ENCODE measurements around the gene NFIB. TPM values are rescaled to one million over a fixed set of nuclear protein-coding genes. Genes with fewer than 3 reads are reported as not detected.

The NFIB gene
- total RNA-seq, 1 donor from 2014 or later, result not detected

DNA sequence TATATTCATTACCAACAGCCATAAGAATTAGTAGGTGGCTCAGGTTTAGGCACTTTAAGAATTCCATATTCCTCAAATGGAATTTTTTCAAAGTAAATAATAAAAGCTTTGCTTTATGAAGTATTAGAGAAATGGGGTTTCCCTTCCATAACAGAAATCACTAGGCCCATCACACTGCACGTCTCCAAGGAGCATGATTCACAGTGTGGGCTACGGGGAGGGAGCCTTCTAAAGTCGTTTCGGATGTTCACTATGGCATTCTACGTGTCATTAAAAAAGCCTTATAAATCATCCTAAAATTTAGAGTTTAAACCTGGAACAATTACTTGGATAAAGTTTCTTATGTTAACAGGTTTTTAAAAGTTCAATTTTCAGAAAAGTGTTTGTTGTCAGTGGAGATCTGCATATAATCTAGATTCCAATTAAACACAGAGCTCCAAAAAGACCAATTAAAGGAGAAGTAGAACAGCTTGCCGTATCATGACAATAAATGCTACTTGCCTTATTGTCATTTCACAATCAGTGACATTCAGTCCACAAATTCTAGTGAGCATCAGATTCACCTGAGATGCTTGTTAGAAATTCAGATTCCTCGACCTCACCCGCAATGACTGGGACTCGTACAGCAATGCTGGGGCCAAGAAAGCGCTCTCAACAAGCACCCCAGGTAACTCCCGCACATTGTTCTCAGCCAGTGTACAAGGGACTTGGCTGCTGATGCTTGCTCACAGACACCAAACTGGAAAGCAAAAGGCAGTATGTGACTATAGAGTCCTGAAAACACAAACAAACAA is 115.7 kb downstream of the NFIB start:
- no peak for DNase-seq (ENCODE audit: low spot score)
- Mint-ChIP-seq H3K4me3 (ENCODE audit: low read depth) (no peak overlapping the region), H3K36me3 (ENCODE audit: low read depth) (no peaks in the 10 kb centered on the region), H3K9me3 (no peaks in the 10 kb centered on the region), H3K4me1 (ENCODE audit: low read depth) (no peaks in the 10 kb centered on the region), H3K27me3 (ENCODE audit: low read depth) (no peaks in the 10 kb centered on the region), H3K27ac (no peak overlapping the region)
- intact Hi-C loops (cut with micrococcal nuclease), result no loop called here

DNA sequence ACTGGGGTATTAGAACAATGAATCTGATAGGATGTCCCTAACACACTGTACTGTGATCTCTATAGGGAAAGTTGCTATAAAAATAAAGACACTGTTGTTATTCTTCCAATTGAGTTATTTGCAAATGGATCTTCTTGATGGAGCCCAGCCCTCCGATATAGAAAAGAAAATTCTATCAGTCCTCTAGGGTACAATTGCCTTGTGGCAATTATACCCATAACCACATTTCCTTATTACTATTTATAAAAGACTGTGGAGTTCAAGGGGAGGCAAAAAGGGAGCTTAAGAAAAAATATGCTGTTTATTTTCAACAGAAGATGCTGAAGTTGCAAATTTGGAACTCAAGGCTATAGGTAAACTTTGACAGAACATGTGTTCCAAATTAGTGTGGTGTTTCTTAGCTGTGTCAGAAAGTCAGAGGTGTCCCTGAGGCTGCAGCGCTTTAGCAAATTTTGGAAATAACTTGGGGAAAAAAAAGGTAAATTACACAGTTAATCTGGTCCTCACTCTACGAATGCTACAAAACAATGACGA is 116.5 kb downstream of the NFIB start:
- no peak overlapping the region for H3K27ac Mint-ChIP-seq
- intact Hi-C loops (cut with micrococcal nuclease), result no loop called here
- H3K36me3 Mint-ChIP-seq (ENCODE audit: low read depth), result no peaks in the 10 kb centered on the region
- DNase-seq (ENCODE audit: low spot score), result no peak
- H3K4me1 Mint-ChIP-seq (ENCODE audit: low read depth), result no peaks in the 10 kb centered on the region
- H3K27me3 Mint-ChIP-seq (ENCODE audit: low read depth), result no peaks in the 10 kb centered on the region
- no peaks in the 10 kb centered on the region for H3K9me3 Mint-ChIP-seq
- H3K4me3 Mint-ChIP-seq (ENCODE audit: low read depth), result no peak overlapping the region

DNA sequence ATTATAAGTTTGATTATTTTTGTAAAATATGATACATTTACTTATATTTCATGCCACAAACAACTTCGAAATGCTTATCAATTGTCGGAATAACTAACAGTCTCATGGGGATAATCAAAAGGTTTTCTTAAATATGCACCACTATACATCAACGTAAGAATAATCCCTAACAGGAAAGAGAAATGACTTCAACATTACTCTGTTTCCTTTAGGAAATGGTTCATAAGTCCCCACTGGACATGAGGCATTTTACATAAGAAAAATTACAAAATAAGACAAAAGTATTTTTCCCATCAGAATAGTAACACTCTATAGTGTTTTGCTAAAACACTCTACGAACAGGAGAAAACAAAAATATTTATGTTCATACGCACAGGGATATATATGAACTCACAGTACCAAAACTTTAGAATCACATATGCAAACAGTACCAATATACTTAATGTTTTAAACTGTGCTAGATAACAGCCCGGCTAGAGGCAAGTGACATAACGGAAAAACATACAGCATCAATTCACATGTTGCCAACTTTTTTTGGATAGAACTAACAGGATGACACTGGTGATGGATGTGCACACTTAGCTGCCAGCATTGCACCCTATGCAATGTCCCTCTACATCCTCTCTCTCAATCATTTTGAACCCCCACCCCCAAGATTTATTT is 120.5 kb downstream of the NFIB start:
- DNase-seq (ENCODE audit: low spot score), result no peak
- Mint-ChIP-seq H3K27me3 (ENCODE audit: low read depth) (no peaks in the 10 kb centered on the region), H3K36me3 (ENCODE audit: low read depth) (no peaks in the 10 kb centered on the region), H3K4me1 (ENCODE audit: low read depth) (no peaks in the 10 kb centered on the region), H3K4me3 (ENCODE audit: low read depth) (no peak overlapping the region), H3K9me3 (no peaks in the 10 kb centered on the region), H3K27ac (no peak overlapping the region)
- intact Hi-C loops (cut with micrococcal nuclease), result no loop called here

DNA sequence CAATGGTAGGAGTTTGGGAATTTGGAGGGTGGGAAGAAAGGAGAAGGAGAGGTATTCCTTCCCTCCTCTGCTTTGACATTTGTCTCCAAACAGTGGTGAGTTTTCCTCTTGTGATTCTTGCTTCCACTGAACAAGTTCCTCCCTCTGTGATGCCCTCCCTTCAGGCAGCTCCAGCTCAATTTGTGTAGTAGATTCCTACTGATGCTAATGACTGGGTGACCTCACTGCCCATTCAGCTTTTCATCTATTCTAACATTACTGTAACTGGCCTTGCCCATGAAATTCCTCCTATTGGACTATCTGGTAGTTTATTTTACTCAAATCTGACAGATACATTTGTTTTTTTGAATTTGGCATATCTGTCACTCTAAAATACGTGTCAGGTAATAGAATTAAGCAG is 121.4 kb downstream of the NFIB start:
- Mint-ChIP-seq H3K4me3 (ENCODE audit: low read depth) (no peak overlapping the region), H3K36me3 (ENCODE audit: low read depth) (no peaks in the 10 kb centered on the region), H3K4me1 (ENCODE audit: low read depth) (no peaks in the 10 kb centered on the region), H3K27ac (no peak overlapping the region), H3K27me3 (ENCODE audit: low read depth) (no peaks in the 10 kb centered on the region), H3K9me3 (no peaks in the 10 kb centered on the region)
- no peak for DNase-seq (ENCODE audit: low spot score)
- intact Hi-C loops (cut with micrococcal nuclease), result no loop called here

DNA sequence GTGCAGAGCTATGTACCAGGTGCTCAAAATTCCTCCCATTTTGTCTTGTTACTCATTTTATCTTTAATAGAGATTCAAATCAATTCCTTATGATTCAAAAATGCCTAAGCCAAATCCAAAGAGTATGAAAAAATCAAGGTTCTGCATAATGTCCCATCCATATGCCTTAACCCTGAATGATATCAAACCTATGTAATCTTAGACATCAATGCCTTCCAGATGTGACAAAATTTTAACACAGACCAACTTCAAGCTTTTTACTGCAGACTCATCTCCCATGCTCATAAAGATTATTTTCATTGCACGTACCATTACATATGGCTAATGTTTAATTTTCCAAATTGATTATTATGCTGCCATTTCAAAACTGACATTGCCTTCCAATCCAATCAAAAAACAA is 122.4 kb downstream of the NFIB start:
- Mint-ChIP-seq H3K27me3 (ENCODE audit: low read depth) (no peaks in the 10 kb centered on the region), H3K9me3 (no peaks in the 10 kb centered on the region), H3K4me1 (ENCODE audit: low read depth) (no peaks in the 10 kb centered on the region), H3K36me3 (ENCODE audit: low read depth) (no peaks in the 10 kb centered on the region), H3K4me3 (ENCODE audit: low read depth) (no peak overlapping the region), H3K27ac (no peak overlapping the region)
- intact Hi-C loops (cut with micrococcal nuclease), result no loop called here
- no peak for DNase-seq (ENCODE audit: low spot score)

DNA sequence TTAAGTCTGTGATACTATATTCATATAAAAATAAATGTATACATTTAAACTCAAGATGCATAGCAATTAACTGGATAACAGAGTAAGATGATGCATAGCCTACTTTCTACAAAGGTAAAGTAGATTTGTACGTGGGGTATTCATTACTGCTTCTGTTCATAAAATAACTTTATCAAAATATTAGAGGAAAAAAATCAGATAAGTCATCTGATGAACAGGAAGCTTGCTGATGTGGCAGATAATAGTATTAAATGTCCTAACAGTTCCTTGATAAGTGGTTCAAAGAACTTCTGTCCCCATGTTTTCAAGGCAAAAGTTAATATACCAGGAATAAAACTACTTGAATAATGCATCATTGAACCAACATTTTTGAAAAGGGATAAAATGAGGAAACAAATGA is 123.7 kb downstream of the NFIB start:
- no peak for DNase-seq (ENCODE audit: low spot score)
- intact Hi-C loops (cut with micrococcal nuclease), result no loop called here
- Mint-ChIP-seq H3K4me3 (ENCODE audit: low read depth) (no peak overlapping the region), H3K4me1 (ENCODE audit: low read depth) (no peaks in the 10 kb centered on the region), H3K27ac (no peak overlapping the region), H3K9me3 (no peaks in the 10 kb centered on the region), H3K36me3 (ENCODE audit: low read depth) (no peaks in the 10 kb centered on the region), H3K27me3 (ENCODE audit: low read depth) (no peaks in the 10 kb centered on the region)

DNA sequence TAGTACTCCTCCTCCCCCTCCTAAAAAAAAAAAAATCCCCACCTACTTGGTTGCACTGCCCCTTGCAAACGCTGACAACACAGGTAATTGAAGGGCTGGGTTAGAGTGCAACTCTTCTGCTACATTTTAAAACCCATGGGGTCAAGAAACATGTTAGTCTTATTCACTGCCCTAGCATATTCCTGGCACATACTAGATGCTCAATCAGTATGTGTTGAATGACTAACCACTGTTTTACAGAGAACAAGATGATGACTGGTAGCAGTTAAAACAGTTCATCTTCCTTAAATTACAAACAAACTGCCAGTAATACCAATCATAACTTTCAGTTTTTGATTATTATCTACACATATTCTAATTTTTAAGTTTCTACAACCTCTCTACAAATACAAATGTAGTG is 124.4 kb downstream of the NFIB start:
- no peak for DNase-seq (ENCODE audit: low spot score)
- Mint-ChIP-seq H3K9me3 (no peaks in the 10 kb centered on the region), H3K4me1 (ENCODE audit: low read depth) (no peaks in the 10 kb centered on the region), H3K36me3 (ENCODE audit: low read depth) (no peaks in the 10 kb centered on the region), H3K27ac (no peak overlapping the region), H3K27me3 (ENCODE audit: low read depth) (no peaks in the 10 kb centered on the region), H3K4me3 (ENCODE audit: low read depth) (no peak overlapping the region)
- intact Hi-C loops (cut with micrococcal nuclease), result no loop called here

DNA sequence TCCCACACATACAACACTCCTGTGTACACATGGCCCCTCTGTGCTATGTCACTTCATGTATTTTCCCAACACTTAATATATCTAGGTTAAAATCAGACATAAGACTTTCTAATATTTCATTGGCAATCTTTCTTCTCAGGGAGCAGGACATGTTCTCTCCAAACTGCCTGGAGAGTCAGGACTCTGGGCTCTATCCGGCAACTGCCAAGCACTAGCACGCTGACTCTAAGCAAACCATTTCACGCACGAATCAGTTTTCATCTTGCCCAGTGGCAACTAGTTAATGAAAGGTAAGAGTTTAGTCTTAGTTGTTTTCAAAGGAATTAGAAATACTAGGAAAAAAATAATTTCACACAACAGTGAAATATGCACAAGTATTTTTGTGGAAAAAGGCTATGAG is 124.8 kb downstream of the NFIB start:
- intact Hi-C loops (cut with micrococcal nuclease), result no loop called here
- H3K36me3 Mint-ChIP-seq (ENCODE audit: low read depth), result no peaks in the 10 kb centered on the region
- H3K4me3 Mint-ChIP-seq (ENCODE audit: low read depth), result no peak overlapping the region
- no peaks in the 10 kb centered on the region for H3K4me1 Mint-ChIP-seq (ENCODE audit: low read depth)
- DNase-seq (ENCODE audit: low spot score), result no peak
- H3K27me3 Mint-ChIP-seq (ENCODE audit: low read depth), result no peaks in the 10 kb centered on the region
- H3K9me3 Mint-ChIP-seq, result no peaks in the 10 kb centered on the region
- no peak overlapping the region for H3K27ac Mint-ChIP-seq

DNA sequence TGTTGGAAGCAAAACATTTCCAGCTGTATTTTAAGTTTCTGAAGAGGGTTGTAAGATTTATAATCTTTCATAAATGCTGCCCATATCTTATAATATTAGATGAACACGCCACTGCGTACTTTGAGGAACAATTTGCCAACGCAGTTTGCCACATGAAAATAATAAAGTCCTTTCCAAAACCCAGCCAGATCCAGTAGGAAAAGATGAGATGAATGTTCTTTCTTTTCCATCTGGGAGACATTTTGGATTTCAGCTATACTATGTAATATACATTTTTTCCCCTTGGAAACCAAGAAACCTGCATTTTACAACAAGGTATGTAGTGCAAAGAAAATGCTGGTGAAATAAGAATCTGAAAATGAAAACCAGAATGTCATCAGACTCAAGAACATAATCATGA is 125.4 kb downstream of the NFIB start:
- Mint-ChIP-seq H3K36me3 (ENCODE audit: low read depth) (no peaks in the 10 kb centered on the region), H3K4me3 (ENCODE audit: low read depth) (no peak overlapping the region), H3K27ac (no peak overlapping the region), H3K27me3 (ENCODE audit: low read depth) (no peaks in the 10 kb centered on the region), H3K9me3 (no peaks in the 10 kb centered on the region), H3K4me1 (ENCODE audit: low read depth) (no peaks in the 10 kb centered on the region)
- DNase-seq (ENCODE audit: low spot score), result no peak
- intact Hi-C loops (cut with micrococcal nuclease), result no loop called here

DNA sequence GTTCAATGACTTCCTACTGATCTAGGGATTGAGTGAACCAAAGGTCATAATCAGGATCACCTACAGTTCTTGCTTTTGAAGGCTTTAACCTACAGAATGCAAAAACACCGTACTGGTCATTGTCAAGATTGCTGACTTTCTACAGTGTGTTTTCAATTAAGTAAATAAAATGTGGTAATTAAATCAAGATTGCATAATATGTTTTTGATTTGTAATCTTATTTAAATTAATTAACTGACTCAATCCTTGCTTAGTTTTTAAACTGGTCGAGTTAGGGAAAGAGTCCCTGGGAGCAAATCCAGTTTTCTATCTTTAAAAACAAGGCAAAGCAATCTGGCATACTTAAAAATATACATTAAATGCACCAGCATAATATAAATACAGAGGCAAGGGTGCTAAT is 125.9 kb downstream of the NFIB start:
- DNase-seq (ENCODE audit: low spot score), result no peak
- H3K27me3 Mint-ChIP-seq (ENCODE audit: low read depth), result no peaks in the 10 kb centered on the region
- intact Hi-C loops (cut with micrococcal nuclease), result no loop called here
- H3K9me3 Mint-ChIP-seq, result no peaks in the 10 kb centered on the region
- no peak overlapping the region for H3K27ac Mint-ChIP-seq
- no peak overlapping the region for H3K4me3 Mint-ChIP-seq (ENCODE audit: low read depth)
- no peaks in the 10 kb centered on the region for H3K36me3 Mint-ChIP-seq (ENCODE audit: low read depth)
- no peaks in the 10 kb centered on the region for H3K4me1 Mint-ChIP-seq (ENCODE audit: low read depth)

DNA sequence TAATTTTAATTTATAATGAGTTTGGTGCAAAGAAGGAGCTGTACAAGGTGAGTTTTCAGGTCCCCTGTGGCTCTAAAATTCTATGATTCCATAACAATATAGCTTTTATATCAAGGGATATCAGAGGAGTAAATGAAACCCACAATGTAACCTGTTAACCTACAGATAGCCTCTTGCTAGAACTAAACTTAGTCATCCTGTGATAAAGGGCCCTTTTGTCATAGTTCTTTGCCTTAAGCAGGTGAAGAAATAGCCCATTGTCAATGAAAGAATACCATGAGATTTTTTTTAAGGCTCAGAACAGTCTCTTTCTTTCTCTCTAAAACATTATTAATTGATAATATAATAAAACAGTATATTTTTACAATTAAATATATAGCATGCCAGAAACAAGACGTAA is 127.8 kb downstream of the NFIB start:
- Mint-ChIP-seq H3K27me3 (ENCODE audit: low read depth) (no peaks in the 10 kb centered on the region), H3K4me3 (ENCODE audit: low read depth) (no peak overlapping the region), H3K9me3 (no peaks in the 10 kb centered on the region), H3K36me3 (ENCODE audit: low read depth) (no peaks in the 10 kb centered on the region), H3K27ac (no peak overlapping the region), H3K4me1 (ENCODE audit: low read depth) (no peaks in the 10 kb centered on the region)
- intact Hi-C loops (cut with micrococcal nuclease), result no loop called here
- DNase-seq (ENCODE audit: low spot score), result no peak

DNA sequence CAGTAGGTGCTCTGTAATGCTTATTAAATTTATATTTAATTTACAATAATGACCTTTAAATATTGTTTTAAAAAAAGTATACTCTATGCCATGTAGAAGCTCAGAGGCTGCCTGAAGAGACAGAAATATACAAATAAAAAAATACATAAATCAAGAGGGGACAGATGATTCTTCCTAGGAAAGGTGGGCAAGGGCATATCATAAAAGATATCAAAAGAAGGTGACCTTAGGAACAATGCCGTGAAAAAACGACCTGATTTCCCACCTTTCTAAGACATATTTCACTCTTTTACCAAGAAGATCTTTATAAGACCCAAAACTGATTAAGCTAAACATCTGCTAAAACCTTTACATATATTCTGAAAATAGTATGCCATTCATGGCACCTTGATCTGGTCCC is 128.9 kb downstream of the NFIB start:
- no peak for DNase-seq (ENCODE audit: low spot score)
- no peaks in the 10 kb centered on the region for H3K36me3 Mint-ChIP-seq (ENCODE audit: low read depth)
- no peak overlapping the region for H3K4me3 Mint-ChIP-seq (ENCODE audit: low read depth)
- no peak overlapping the region for H3K27ac Mint-ChIP-seq
- H3K9me3 Mint-ChIP-seq, result no peaks in the 10 kb centered on the region
- intact Hi-C loops (cut with micrococcal nuclease), result no loop called here
- H3K4me1 Mint-ChIP-seq (ENCODE audit: low read depth), result no peaks in the 10 kb centered on the region
- no peaks in the 10 kb centered on the region for H3K27me3 Mint-ChIP-seq (ENCODE audit: low read depth)

DNA sequence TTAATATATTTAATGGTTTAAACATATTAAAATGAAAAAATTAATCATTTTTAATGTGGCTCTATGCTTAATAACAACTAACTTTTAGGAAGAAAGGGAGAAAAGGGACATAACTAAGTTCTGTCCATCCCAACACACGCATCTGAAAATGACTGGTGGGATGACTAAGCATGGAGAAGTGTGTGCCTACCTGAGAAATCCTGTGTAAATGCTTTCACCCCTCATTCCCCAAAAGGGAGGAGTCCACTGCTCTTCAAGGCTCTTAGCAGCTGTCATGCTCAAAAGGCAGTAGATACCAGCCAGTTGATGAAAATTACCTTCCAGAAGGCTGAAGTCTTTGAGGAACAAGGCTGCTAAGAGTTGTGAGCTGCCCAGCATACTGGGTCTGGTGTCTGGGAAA is 130.9 kb downstream of the NFIB start:
- no peak overlapping the region for H3K27ac Mint-ChIP-seq

More for the DNA sequence above, 130.9 kb downstream of the NFIB start:
- no peak overlapping the region for H3K4me3 Mint-ChIP-seq (ENCODE audit: low read depth)
- H3K27me3 Mint-ChIP-seq (ENCODE audit: low read depth), result no peaks in the 10 kb centered on the region
- H3K36me3 Mint-ChIP-seq (ENCODE audit: low read depth), result no peaks in the 10 kb centered on the region
- no peak for DNase-seq (ENCODE audit: low spot score)
- H3K9me3 Mint-ChIP-seq, result no peaks in the 10 kb centered on the region
- intact Hi-C loops (cut with micrococcal nuclease), result no loop called here
- H3K4me1 Mint-ChIP-seq (ENCODE audit: low read depth), result no peaks in the 10 kb centered on the region
